Heart right ventricle (tissue), 16 donors: ENCODE results near the gene SSC4D. TPM values are rescaled to one million over a fixed set of nuclear protein-coding genes. Genes with fewer than 3 reads are reported as not detected.

Experiments used
- ATAC-seq, 8 donors: fragments of 200-7000 bp; cut with Tn5 transposase; one replicate each; pipeline ENCODE4 v1.9.1; 2020; ENCODE audit warnings: mild to moderate bottlenecking in 8 of 8, moderate library complexity in 8 of 8, moderate number of reproducible peaks in 1 of 8
- DNase-seq, 2 donors: peaks; one replicate each; pipeline ENCODE4 v3.0.0-alpha.2; 2020
- H3K27ac ChIP-seq, 10 donors: fragments of 200-600 bp; sonication (generic) in 2 of 10; one replicate each; pipeline versions ENCODE4 v1.5.0 to v1.8.0; 2020 to 2022; ENCODE audit warnings: mild to moderate bottlenecking in 3 of 10
- H3K27me3 ChIP-seq, 7 donors: fragments of 200-600 bp; one replicate each; pipeline ENCODE4 v1.8.0; 2021 to 2022; ENCODE audit warnings: mild to moderate bottlenecking in 2 of 7
- H3K36me3 ChIP-seq, 9 donors: fragments of 200-600 bp; sonication (generic) in 1 of 9; one replicate each; pipeline versions ENCODE4 v1.5.0 to v1.8.0; 2020 to 2022; ENCODE audit warnings: mild to moderate bottlenecking in 2 of 9
- H3K4me1 ChIP-seq, 9 donors: fragments of 200-600 bp; sonication (generic) in 1 of 9; one replicate each; pipeline versions ENCODE4 v1.5.0 to v1.8.0; 2020 to 2022; ENCODE audit warnings: mild to moderate bottlenecking in 4 of 9
- H3K4me3 ChIP-seq, 10 donors: fragments of 200-600 bp; sonication (generic) in 2 of 10; one replicate each; pipeline versions ENCODE4 v1.5.0 to v1.8.0; 2020 to 2022; ENCODE audit warnings: mild to moderate bottlenecking in 7 of 10, moderate library complexity in 2 of 10
- H3K9me3 ChIP-seq, 11 donors: fragments of 200-600 bp in 10 of 11; sonication (generic) in 2 of 11; one replicate each; pipeline versions ENCODE4 v1.5.0 to v1.8.0; 2013 to 2022; ENCODE audit warnings: mild to moderate bottlenecking in 2 of 11, control low read depth in 1 of 11, moderate library complexity in 1 of 11
- CTCF ChIP-seq, 9 donors: fragments of 200-600 bp; sonication (generic) in 2 of 9; IDR thresholded peaks; one replicate each; pipeline versions ENCODE4 v1.5.0 to v1.8.0; 2021 to 2022; ENCODE audit warnings: antibody characterized with exemption in 9 of 9, mild to moderate bottlenecking in 5 of 9, moderate library complexity in 1 of 9
- WGBS, 2 donors: extraction: QIAGEN DNeasy Blood & Tissue Kit; methylation state at CpG; one replicate each; pipeline ENCODE4 v1.1.7; 2013; ENCODE audit warnings: inconsistent platforms in 1 of 2; 5-methylcytosine and 5-hydroxymethylcytosine counted together
- intact Hi-C, 10 donors: fragments of 100-400 bp; cut with DNase I; formaldehyde crosslinking; loops; one replicate each; pipeline versions ENCODE4 v1.11.1 to v1.14.2; 2022
- polyA plus RNA-seq, 2 donors: library from polyadenylated mRNA; stranded (reverse); fragments of 200-250 nt; gene quantifications; one replicate each; pipeline ENCODE4 v1.2.3, GENCODE V29; 2013
- total RNA-seq, 10 donors: library from RNA; stranded (reverse); fragmentation: NEBNext Ultra II Directional in 3 of 10; extraction: Animal tissue kit (Norgen Biotek cat#: 25700) in 3 of 10; gene quantifications; one replicate each; pipeline versions ENCODE4 v1.2.1 to v1.2.4, GENCODE V29; 2021 to 2023
- donor health status: Arrhythmogenic right ventricular cardiomyopathy.
- donor health status: ischemic (EF 13 %, LVEDD 7.1; RV severe dilation, severe dysfunction).
- donor health status: healthy with polysubstance abuse.
- donor health status: DM: no; HTN: yes; CAD: no.
- donor health status: DM: no; HTN: no; CAD: no.
- donor health status: ischemic (EF 25% LVEDD 6.9; RV normal size, moderate dysfunction).
- donor health status: ischemic (EF 25% LVEDD 5.7; RV mildly dilated, moderate dysfunction).
- donor health status: healthy.
- donor health status: DM: yes; HTN: yes; CAD: no.
- donor health status: Ischemic cardiomyopathy.
- donor health status: ischemic (EF 35%, LVEDD 5.7; RV mildly dilated, moderate dysfunction).
- donor health status: nonischemic (EF 11% LVEDD 7.7; RV severe dilation, severe dysfunction).
- donor health status: DM: yes; HTN: yes; CAD: no.
- donor health status: PGD.
- donor health status: ischemic (EF 29% LVEDD 5.4; RV normal size, mild dysfunction).
- donor health status: nonischemic (EF 23%, LVEDD 6.1; RV moderate dilation, normal function).

The SSC4D gene
- total and polyA plus RNA-seq, 12 donors = 0.24 to 1.9 (median 0.96) TPM

DNA sequence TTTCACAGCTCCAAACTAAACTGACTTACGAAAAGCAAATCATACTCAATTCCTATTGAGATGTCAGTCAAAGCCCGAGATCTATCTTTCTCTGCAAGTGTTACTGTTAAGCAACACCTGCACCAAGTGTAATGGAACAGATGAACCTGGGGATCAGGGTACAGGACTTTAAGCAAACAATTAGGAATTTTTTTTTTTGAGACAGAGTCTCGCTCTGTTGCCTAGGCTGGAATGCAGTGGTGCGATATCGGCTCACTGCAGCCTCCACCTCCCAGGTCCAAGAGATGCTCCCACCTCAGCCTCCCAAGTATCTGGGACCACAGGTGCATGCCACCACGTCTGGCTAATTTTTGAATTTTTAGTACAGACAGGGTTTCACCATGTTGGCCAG lies 65.6 kb downstream of the SSC4D start:
- Histone ChIP-seq H3K27ac (no peak overlapping the region), H3K36me3 (peaks cover 0 to 91% (median 33%) of the 10 kb centered on the region in 9 donors), H3K27me3 (no peaks in the 10 kb centered on the region), H3K4me3 (no peak overlapping the region), H3K4me1 (peaks cover 9 to 97% (median 79%) of the 10 kb centered on the region in 9 donors), H3K9me3 (no peaks in the 10 kb centered on the region)
- WGBS, 2 donors = 95 to 98% methylated on average over 6 of the region's 6 CpGs
- DNase-seq = no peak
- ATAC-seq = no peak
- TF ChIP-seq CTCF (IDR thresholded peaks at IDR 0.05) = no peak
- intact Hi-C loops = no loop called here

DNA sequence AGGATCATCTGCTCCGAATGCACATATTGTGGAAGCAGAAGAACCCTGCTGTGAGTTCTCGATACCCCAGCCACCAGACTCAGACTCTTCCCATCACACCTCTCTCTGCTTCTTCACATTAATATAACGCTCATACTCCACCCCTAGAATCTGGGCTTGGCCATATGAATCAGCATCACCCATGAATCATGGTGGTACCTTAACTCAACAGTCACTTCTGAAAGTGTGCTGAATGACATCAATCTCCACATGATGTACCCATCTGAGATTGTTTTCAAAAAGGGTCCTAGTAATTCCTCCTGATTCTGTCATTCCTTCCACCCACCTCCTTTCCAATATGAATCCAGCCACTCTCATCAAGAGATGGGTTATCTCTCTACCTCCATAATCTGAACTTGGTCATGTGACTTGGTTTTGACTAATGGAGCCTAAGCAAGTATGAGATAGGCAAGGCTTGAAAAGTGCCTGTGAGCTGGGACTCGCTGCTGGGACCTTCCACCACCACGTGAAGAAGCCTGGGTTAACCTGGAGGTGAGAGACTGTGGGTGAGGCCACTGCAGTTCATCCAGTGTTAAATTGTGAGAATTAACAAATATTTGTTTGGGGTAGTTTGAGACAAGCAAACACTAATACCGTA lies 66.1 kb downstream of the SSC4D start:
- no peaks in the 10 kb centered on the region for H3K27me3 ChIP-seq
- no peak overlapping the region for H3K4me3 ChIP-seq
- no peak for ATAC-seq
- DNase-seq = no peak
- intact Hi-C loops = no loop called here
- no peak overlapping the region for H3K27ac ChIP-seq
- peaks cover 0 to 91% (median 33%) of the 10 kb centered on the region in 9 donors for H3K36me3 ChIP-seq
- 97 to 98% methylated on average over 6 of the region's 6 CpGs for WGBS, 2 donors
- peaks cover 7 to 97% (median 80%) of the 10 kb centered on the region in 9 donors for H3K4me1 ChIP-seq
- no peak for TF ChIP-seq CTCF (IDR thresholded peaks at IDR 0.05)
- no peaks in the 10 kb centered on the region for H3K9me3 ChIP-seq

DNA sequence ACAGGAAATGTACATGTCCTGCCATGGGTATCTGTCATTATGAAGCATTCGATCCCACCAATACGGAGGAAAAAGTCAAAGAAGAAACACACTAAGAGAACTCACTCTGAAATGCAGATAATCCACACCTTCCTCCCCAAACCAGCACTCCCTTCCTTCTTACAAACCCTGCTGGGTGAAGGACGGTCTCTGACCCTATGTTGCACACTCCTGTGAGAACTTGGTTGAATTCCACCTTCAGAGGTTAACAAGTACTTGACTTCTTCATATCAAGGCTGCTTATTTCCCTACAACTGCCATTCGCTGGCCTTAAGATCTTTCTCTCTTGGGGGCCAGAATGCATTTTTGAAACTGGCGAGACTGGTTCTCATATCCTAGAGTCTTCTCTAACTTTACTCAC lies 67.3 kb downstream of the SSC4D start:
- no peak for TF ChIP-seq CTCF (IDR thresholded peaks at IDR 0.05)
- H3K27ac ChIP-seq = peak overlapping the region in 2 of 10 donors; percentile 12 to 65
- DNase-seq = no peak
- H3K27me3 ChIP-seq = no peaks in the 10 kb centered on the region
- intact Hi-C loops = no loop called here
- H3K36me3 ChIP-seq = peaks cover 0 to 82% (median 33%) of the 10 kb centered on the region in 9 donors
- WGBS, 2 donors = 71 to 74% methylated on average over 5 of the region's 5 CpGs
- peaks cover 7 to 97% (median 84%) of the 10 kb centered on the region in 9 donors for H3K4me1 ChIP-seq
- ATAC-seq = no peak
- H3K4me3 ChIP-seq = no peak overlapping the region
- no peaks in the 10 kb centered on the region for H3K9me3 ChIP-seq

GRCh38 chr7:76340617-76341131 lies 68.8 kb downstream of the SSC4D start:
- H3K27ac ChIP-seq = peak overlapping the region in 7 of 10 donors; percentile 2 to 65 (median 40)
- no peak overlapping the region for H3K4me3 ChIP-seq
- no peak for TF ChIP-seq CTCF (IDR thresholded peaks at IDR 0.05)
- ATAC-seq (peak in 3 of 8 donors; percentile 17 to 32 (median 23)), DNase-seq (no peak)
- intact Hi-C loops = no loop called here
- no peaks in the 10 kb centered on the region for H3K27me3 ChIP-seq
- H3K36me3 ChIP-seq = peaks cover 0 to 79% (median 25%) of the 10 kb centered on the region in 9 donors
- peaks cover 0 to 97% (median 82%) of the 10 kb centered on the region in 9 donors for H3K4me1 ChIP-seq
- no peaks in the 10 kb centered on the region for H3K9me3 ChIP-seq
- WGBS, 2 donors = 61 to 75% methylated on average over 3 of the region's 3 CpGs

Other genes with a start within 250 kb of the SSC4D start
- 10 to 100 TPM in 2 of 10 donors, 1 to 10 TPM in 8; 1.0 to 15.9 (median 3.4) TPM for gene SRRM3, start 207.8 kb downstream of the SSC4D start, total RNA-seq
- 10 to 100 TPM; 12.9 to 36.2 TPM for gene SRRM3, start 207.8 kb downstream of the SSC4D start, polyA plus RNA-seq
- gene HSPB1, start 107.0 kb downstream of the SSC4D start, total RNA-seq = 1,000 to 10,000 TPM; 1,266 to 2,631 (median 2,034) TPM
- 1,000 to 10,000 TPM; 2,522 to 6,886 TPM for gene HSPB1, start 107.0 kb downstream of the SSC4D start, polyA plus RNA-seq
- 100 to 1,000 TPM; 193 to 262 (median 207) TPM for gene YWHAG, start 50.7 kb downstream of the SSC4D start, total RNA-seq
- 10 to 100 TPM; 63.7 to 88.0 TPM for gene YWHAG, start 50.7 kb downstream of the SSC4D start, polyA plus RNA-seq
- 1 to 10 TPM in 4 of 10 donors, not detected in 6; 1.3 to 5.7 (median 1.4) TPM for gene ZP3, start 15.3 kb upstream of the SSC4D start, total RNA-seq
- gene ZP3, start 15.3 kb upstream of the SSC4D start, polyA plus RNA-seq = 1 to 10 TPM in 1 of 2 donors, under 1 TPM in 1; 0.77 to 4.2 TPM
- gene DTX2, start 52.0 kb upstream of the SSC4D start, total RNA-seq = 10 to 100 TPM in 2 of 10 donors, 1 to 10 TPM in 8; 5.8 to 11.4 (median 8.1) TPM
- gene DTX2, start 52.0 kb upstream of the SSC4D start, polyA plus RNA-seq = 10 to 100 TPM; 11.2 to 23.4 TPM
- gene UPK3B, start 100.9 kb upstream of the SSC4D start, total RNA-seq = 1 to 10 TPM in 1 of 10 donors, under 1 TPM in 7, not detected in 2; 0.24 to 2.7 (median 0.65) TPM
- under 1 TPM in 1 of 2 donors, not detected in 1; 0.09 TPM for gene UPK3B, start 100.9 kb upstream of the SSC4D start, polyA plus RNA-seq
- gene SPDYE16, start 133.6 kb upstream of the SSC4D start, total RNA-seq = under 1 TPM in 3 of 10 donors, not detected in 7; 0.17 to 0.57 (median 0.54) TPM
- gene SPDYE16, start 133.6 kb upstream of the SSC4D start, polyA plus RNA-seq = under 1 TPM; 0.06 to 0.22 TPM
- 10 to 100 TPM in 2 of 10 donors, 1 to 10 TPM in 8; 3.5 to 14.9 (median 6.2) TPM for gene POMZP3, start 217.6 kb upstream of the SSC4D start, total RNA-seq
- gene POMZP3, start 217.6 kb upstream of the SSC4D start, polyA plus RNA-seq = 10 to 100 TPM in 1 of 2 donors, 1 to 10 TPM in 1; 9.9 to 14.5 TPM